ENCODE results near the gene GAB3. TPM values are rescaled to one million over a fixed set of nuclear protein-coding genes. Genes with fewer than 3 reads are reported as not detected.

Gene GAB3, protein sequence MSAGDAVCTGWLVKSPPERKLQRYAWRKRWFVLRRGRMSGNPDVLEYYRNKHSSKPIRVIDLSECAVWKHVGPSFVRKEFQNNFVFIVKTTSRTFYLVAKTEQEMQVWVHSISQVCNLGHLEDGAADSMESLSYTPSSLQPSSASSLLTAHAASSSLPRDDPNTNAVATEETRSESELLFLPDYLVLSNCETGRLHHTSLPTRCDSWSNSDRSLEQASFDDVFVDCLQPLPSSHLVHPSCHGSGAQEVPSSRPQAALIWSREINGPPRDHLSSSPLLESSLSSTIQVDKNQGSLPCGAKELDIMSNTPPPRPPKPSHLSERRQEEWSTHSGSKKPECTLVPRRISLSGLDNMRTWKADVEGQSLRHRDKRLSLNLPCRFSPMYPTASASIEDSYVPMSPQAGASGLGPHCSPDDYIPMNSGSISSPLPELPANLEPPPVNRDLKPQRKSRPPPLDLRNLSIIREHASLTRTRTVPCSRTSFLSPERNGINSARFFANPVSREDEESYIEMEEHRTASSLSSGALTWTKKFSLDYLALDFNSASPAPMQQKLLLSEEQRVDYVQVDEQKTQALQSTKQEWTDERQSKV
- total RNA-seq = 2.7 and 5.4 TPM in 2 replicates

DNA sequence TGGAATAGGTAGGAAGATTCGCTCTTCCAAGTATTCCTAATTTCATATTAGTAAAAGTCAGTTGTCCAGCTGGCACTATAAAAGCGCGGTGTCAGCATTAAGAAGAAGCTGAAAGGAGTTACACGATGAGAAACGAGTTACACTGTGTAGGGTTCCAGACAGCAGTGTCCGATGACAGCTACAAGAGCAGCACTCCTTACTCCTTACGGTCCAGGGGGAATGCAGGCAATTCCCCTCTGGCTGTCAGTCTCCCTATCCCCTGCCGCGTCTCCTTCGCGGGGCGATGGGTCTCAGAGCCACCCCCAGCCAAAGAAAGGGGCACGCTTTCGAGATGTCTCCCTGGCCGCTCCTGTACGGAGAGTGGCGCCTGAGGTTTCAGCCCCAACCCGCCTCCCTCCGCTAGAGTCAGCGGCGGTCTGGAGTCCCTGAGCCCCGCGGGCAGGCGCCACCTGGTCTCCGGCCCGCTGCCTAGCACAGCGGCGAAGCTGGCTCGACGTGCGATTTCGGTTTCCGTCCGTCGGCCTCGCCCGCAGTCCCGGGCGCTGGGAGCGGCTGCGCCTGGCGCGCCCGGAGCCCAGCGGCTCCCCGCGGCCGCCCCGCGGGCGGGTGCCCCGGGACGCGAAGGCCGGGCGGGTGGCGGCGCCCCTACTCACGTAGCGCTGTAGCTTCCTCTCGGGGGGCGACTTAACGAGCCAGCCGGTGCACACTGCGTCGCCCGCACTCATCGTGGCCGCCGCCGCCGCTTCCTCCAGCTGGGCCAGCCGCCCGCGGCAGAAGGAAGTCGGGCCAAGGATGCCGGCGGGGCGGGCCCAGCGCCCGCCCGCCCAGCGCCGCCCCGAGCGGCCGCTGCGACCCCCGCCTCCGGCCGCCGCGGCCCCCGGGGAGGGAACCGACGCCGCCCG, at the start of gene GAB3:
TSS of gene GAB3 (minus strand) at position 777 of the 902 bp plus-strand sequence. CDS start at position 725, 52 bp downstream.

DNA sequence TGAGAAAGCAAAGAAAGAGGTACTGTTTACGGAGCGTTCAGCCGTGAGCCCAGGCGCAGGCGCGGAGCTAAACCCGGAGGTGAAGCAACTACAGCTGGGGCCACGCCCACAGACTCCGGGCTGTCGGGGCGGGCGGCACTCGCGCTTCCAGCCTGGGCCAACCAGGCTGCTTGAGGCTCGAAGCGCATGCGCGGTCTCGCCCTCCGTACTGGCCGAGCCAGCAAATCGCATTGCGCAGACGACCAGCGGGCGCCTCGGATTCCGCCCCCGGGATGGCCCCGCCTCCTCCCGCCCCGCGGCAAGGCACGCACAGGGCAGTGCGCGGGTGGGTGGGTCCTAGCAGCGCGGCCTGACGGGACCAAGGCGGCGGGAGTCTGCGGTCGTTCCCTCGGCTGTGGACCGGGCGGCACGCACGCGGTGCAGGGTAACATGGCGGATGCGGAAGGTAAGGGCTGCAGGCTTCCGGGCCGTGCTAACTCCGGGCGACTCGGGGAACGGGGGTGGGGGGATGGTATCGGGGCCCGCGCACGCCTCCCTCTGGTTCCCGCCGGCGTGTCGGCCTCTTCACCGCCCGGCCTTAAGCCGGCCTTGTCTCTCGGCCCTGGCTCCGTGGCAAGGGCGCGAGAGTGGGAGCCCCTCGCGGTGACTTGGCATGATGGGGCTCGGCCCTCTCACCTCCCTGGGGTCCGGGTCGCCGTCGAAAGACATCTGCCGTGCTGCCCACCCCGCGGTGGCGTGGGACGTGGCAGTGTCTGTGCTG, 11.8 kb upstream of the GAB3 start, which contains the start of gene DKC1:
TSS of gene DKC1 (plus strand) at position 328 of the 760 bp plus-strand sequence. CDS start at position 430, 102 bp downstream.

DNA sequence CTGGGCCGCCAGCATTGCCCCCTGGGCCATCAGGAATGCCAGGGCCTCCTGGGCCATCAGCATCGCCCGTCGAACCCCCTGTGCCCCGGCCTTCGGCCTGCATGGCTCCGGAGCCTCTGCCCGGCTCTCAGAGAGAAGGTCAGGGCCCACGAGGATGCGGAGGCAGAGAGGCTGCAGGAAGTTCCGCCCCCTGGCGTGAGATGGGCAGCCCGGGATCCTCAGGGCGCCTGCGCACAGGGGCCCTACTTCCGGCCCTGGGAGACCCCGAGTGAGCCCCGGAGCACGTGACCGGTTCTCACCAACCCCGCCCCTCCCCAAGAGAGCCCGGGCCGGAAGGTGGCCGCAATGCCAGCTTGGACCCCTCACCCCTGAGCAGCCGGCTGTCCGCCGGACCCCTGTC, 97.5 kb downstream of the GAB3 start, which contains the start of gene CTAG2:
TSS of gene CTAG2 (minus strand) at position 167 of the 400 bp plus-strand sequence. CDS start at position 103, 64 bp downstream.

Other genes starting within 250 kb of the GAB3 start
- 43.3 and 52.2 TPM in 2 replicates for gene FAM3A, start 234.8 kb downstream of the GAB3 start, total RNA-seq
- 109 and 142 TPM in 2 replicates for gene G6PD, start 204.2 kb downstream of the GAB3 start, total RNA-seq
- 12.3 and 16.7 TPM in 2 replicates for gene IKBKG, start 203.5 kb downstream of the GAB3 start, total RNA-seq
- not detected in 2 replicates for gene CTAG1A, start 165.9 kb downstream of the GAB3 start, total RNA-seq
- gene CTAG1B, start 131.8 kb downstream of the GAB3 start, total RNA-seq = not detected in 2 replicates
- not detected in 2 replicates for gene CTAG2, start 97.5 kb downstream of the GAB3 start, total RNA-seq
- 26.2 and 36.0 TPM in 2 replicates for gene DKC1, start 11.8 kb upstream of the GAB3 start, total RNA-seq
- 15.9 and 16.4 TPM in 2 replicates for gene MPP1, start 54.4 kb upstream of the GAB3 start, total RNA-seq
- gene SMIM9, start 83.6 kb upstream of the GAB3 start, total RNA-seq = not detected in 2 replicates
- 4.8 and 6.7 TPM in 2 replicates for gene F8A1, start 135.3 kb upstream of the GAB3 start, total RNA-seq

Measured in smooth muscle cell of the pulmonary artery (primary cell).